Epithelial cell of esophagus (primary cell): Measurements from ENCODE around the gene MEGF11.
A peak's percentile ranks its signal among the peaks of the same experiment; 100 is the strongest.

Source experiments
- DNase-seq: peaks from one replicate; pipeline ENCODE4 v3.0.0; 2010; ENCODE audit warnings: low read depth
- H3K4me3 ChIP-seq: 2 replicates; pipeline ENCODE4 v1.5.1; 2011; ENCODE audit warnings: mild to moderate bottlenecking, low read length, control low read depth
- TF ChIP-seq, protein P1 (sequence below): IDR thresholded peaks from 2 replicates; pipeline ENCODE4 v1.5.1; 2011; ENCODE audit warnings: low read depth, mild to moderate bottlenecking, low read length, control low read depth, inconsistent platforms; ENCODE audit not compliant: insufficient read depth; ENCODE audit errors: missing control alignments

The MEGF11 gene

DNA sequence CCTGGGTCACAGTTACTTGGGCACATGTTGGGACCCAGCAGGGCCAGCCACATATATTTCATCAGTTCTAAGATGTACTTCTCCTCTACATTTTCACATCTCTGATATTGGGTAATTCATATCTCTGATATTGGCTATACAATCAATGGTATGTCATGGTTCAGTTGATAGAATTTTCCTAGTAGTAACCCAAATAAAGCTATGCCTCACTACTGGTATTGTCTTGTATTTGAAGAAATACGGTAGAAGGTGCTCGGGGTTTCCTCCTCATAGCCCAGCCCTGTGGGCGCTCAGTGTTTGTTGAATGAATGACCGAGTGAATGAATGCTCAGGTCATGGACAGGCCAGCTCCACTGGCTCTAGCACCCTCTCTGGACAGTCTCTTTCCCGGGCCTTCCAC lies 290.2 kb downstream of the MEGF11 start:
- DNase-seq = no peak
- TF ChIP-seq, protein P1, sequence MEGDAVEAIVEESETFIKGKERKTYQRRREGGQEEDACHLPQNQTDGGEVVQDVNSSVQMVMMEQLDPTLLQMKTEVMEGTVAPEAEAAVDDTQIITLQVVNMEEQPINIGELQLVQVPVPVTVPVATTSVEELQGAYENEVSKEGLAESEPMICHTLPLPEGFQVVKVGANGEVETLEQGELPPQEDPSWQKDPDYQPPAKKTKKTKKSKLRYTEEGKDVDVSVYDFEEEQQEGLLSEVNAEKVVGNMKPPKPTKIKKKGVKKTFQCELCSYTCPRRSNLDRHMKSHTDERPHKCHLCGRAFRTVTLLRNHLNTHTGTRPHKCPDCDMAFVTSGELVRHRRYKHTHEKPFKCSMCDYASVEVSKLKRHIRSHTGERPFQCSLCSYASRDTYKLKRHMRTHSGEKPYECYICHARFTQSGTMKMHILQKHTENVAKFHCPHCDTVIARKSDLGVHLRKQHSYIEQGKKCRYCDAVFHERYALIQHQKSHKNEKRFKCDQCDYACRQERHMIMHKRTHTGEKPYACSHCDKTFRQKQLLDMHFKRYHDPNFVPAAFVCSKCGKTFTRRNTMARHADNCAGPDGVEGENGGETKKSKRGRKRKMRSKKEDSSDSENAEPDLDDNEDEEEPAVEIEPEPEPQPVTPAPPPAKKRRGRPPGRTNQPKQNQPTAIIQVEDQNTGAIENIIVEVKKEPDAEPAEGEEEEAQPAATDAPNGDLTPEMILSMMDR = no peak
- H3K4me3 ChIP-seq = no peak overlapping the region

DNA sequence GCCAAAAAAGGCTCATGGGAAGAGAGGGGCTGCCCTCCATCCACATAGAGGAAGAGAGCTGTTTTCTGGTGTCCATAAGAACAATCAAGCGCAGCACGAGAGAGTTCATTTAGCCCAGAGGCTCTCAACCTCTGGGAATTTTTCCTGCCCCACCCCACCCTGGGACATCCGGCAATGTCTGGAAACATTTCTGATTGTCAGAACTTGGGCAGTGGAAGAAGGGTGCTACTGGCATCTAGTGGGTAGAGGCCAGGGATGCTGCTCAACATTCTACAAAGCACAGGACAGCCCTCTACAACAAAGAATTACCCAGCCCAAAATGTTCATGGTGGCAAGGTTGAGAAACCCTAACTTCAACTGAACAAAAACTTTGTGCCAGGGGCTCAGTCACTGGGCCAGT lies 291.4 kb downstream of the MEGF11 start:
- DNase-seq = peak; percentile 27

GRCh38 chr15:65960586-65960985 lies 293.0 kb downstream of the MEGF11 start:
- no peak overlapping the region for H3K4me3 ChIP-seq
- TF ChIP-seq, protein P1 = no peak
- no peak for DNase-seq

More for the DNA sequence above, 291.4 kb downstream of the MEGF11 start:
- TF ChIP-seq, protein P1 = peak; percentile 48
- H3K4me3 ChIP-seq = no peak overlapping the region

DNA sequence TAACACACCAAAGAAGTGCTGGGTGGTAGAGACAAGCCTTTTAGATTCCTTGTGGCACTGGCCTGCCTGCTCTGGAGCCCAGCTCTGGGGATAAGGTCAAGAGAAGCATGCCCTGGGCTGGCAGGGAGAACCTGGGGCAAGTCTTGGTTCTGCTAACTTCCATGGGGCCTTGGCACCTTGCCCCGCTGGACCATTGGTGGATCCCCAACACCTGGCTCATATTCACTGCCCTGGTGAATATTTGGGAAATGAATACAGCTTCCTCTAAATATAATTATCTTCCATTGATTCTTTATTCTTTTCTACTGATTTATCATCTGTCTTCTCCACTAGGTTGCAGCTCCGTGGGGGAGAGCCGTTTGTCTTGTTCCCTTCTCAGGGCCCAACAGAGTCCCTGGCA lies 294.7 kb downstream of the MEGF11 start:
- TF ChIP-seq, protein P1 = no peak
- no peak for DNase-seq
- H3K4me3 ChIP-seq = no peak overlapping the region

GRCh38 chr15:65957451-65957850 lies 296.1 kb downstream of the MEGF11 start:
- DNase-seq = no peak
- TF ChIP-seq, protein P1 = no peak

GRCh38 chr15:65956899-65957298 lies 296.7 kb downstream of the MEGF11 start:
- DNase-seq = no peak

More at GRCh38 chr15:65957451-65957850, 296.1 kb downstream of the MEGF11 start:
- H3K4me3 ChIP-seq = no peak overlapping the region

DNA sequence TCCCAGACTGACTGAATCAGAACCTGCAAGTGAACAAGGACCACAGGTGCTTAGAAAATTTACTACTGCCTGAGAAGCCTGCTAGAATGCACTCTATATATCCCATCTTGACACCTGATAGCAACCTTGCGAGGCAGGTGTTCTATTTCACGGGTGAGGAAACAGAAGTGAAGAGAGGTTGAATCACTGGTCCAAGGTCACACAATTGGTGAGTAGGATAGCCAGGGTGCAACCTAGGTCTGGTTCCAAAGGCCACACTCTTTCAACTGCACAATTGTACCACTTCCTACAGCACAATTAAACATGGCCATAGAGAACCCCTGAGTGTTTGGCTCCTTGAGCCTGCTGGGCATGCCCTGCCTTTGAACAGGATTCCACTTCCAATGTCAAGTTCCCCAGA lies 297.2 kb downstream of the MEGF11 start:
- no peak overlapping the region for H3K4me3 ChIP-seq
- TF ChIP-seq, protein P1 = no peak
- no peak for DNase-seq

More at GRCh38 chr15:65956899-65957298, 296.7 kb downstream of the MEGF11 start:
- no peak overlapping the region for H3K4me3 ChIP-seq
- TF ChIP-seq, protein P1 = no peak
